A673 (cell line): ENCODE results near the gene NPY4R2.
"Not testable (repeated sequence)": the region's sequence is repeated elsewhere in the genome, so short reads cannot be mapped to it uniquely, and the experiment has no call there.

Source experiments
- CTCF ChIP-seq: fragments of 300-800, 200-600 bp; sonication (generic); conservative IDR thresholded peaks from 2 replicates; pipeline ENCODE4 v1.5.1; 2017; ENCODE audit warnings: low read depth, mild to moderate bottlenecking, antibody characterized with exemption, low read length, moderate library complexity, mixed read lengths
- EZH2 ChIP-seq: fragments of 200-600 bp; sonication (generic); IDR thresholded peaks from 2 replicates; pipeline ENCODE4 v1.6.1; 2017; ENCODE audit warnings: borderline replicate concordance, low read depth, mild to moderate bottlenecking, mixed read lengths, antibody characterized with exemption, low read length; ENCODE audit not compliant: poor library complexity, severe bottlenecking

GRCh38 chr10:47928225-47928624 is 9.8 kb downstream of the NPY4R2 start:
- not testable (repeated sequence) for TF ChIP-seq CTCF, EZH2
